Regular cardiac myocyte (primary cell): ENCODE measurements around the gene NDUFS8. TPM values are rescaled to one million over a fixed set of nuclear protein-coding genes. Genes with fewer than 3 reads are reported as not detected.

Experiments
- total RNA-seq: library from RNA; depleted of rRNA; stranded (reverse); fragments of >200 nt; gene quantifications from 2 replicates; pipeline ENCODE4 v1.2.3, GENCODE V29; 2014

NDUFS8 gene
- 65.4 and 101 TPM in 2 replicates for total RNA-seq

GRCh38 chr11:68030318-68031143 lies at the start of gene NDUFS8:
Gene NDUFS8 (plus strand): TSS chr11:68030681. CDS start chr11:68032152, 1,471 bp downstream.

DNA sequence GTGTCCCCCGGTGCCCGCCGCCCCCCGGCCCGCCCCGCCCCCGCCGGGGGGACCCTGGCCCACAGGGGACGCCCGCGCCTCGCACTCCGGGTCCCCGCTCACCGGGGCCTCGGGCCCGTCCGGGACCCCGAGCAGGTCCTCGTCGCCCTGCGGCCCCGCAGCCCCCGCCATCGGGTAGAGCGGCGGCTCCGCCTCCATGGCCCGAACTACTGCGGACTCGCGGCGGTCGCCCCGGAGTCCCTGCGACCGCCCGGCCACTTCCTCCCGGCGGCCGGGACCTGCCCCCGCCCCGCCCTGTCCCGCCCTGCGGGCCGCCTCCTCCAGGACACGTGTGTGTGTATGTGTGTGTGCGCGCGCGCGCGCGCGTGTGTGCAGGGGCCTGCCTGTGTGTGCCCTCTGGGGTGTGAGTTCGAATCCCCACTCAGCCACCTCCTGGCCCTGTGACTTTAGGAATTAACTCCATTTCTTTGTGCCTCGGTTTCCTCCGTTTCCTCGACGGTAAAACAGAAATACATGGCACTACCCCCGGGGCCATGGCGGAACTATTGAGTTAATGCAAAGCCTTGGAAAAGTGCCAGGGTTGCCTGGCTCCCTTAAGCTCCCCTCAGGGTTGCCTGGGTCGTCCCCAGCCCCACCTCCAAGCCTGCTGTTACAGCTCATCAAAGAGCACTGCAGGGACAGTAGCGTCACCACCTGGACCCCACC lies 26.5 kb upstream of the NDUFS8 start, which contains the start of gene UNC93B1:
Gene UNC93B1 (minus strand): TSS at position 252 of the 705 bp plus-strand sequence. CDS start 54 bp downstream, at position 198.

DNA sequence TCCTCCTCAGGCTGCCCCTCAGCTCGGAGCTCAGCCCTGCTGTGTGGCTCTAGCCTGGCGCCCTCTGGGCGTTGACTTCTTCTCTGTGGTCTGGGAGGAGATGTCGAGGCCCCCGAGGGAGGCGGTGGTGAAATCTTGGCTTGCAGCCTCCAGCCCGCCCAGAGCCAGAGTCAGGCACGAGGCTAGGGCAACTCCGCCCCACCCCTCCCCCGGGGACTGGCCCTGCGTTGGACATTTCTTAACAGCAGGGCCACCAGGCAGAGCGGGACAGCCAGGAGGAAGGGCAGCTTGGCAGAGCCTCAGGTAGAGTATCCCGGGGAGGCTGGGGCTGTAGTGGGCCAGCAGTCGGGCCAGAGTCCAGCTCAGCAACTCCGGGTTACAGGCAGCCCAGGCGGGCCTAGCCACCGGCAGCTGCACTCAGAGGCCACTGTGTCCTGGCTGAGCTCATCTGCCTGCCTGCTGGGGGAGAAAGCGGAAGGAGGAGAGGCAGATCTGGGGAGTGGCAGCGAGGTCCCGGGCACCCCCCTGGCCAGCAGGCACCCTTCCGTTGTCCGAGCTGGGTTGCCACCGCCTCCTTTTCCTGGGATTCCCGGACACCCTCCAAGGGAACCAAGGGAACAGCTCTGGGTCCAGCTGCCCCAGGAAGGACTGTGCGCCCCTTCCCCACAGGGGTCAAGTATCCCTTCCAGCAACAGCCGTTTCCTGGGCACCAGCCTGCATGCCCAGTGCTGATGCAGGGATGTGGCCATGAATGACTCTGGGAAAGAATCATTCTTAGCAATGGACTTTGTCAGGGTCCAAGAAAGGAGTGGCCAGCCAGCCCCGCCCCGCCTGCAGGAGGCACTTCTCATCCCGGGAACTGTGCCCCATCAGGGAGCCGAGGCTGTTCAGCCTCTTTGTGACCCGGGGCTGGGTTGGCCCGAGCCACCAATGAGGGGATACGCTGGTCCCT lies 20.1 kb upstream of the NDUFS8 start, which contains the start of gene ALDH3B1:
Gene ALDH3B1 (plus strand): TSS at position 238 of the 952 bp plus-strand sequence. CDS start 4,971 bp downstream, outside the sequence.

GRCh38 chr11:68038718-68039525 lies 8.4 kb downstream of the NDUFS8 start, which contains the start of gene TCIRG1:
Gene TCIRG1 (plus strand): TSS chr11:68039025. CDS start chr11:68041272, 2,247 bp downstream.

Other genes starting within 250 kb of the NDUFS8 start
- gene UNC93B1, start 26.6 kb upstream of the NDUFS8 start, total RNA-seq: 17.4 and 33.5 TPM in 2 replicates
- gene ALDH3B1, start 20.4 kb upstream of the NDUFS8 start, total RNA-seq: 13.8 and 18.6 TPM in 2 replicates
- gene TCIRG1, start 8.3 kb downstream of the NDUFS8 start, total RNA-seq: 75.0 and 83.4 TPM in 2 replicates
- 4.6 and 4.8 TPM in 2 replicates for gene CHKA, start 90.7 kb downstream of the NDUFS8 start, total RNA-seq
- 20.3 and 26.1 TPM in 2 replicates for gene KMT5B, start 182.6 kb downstream of the NDUFS8 start, total RNA-seq
- gene C11orf24, start 241.3 kb downstream of the NDUFS8 start, total RNA-seq: 36.6 and 58.9 TPM in 2 replicates